ENCODE data around the gene TIMM17A.
"Not testable (repeated sequence)": the region's sequence is repeated elsewhere in the genome, so short reads cannot be mapped to it uniquely, and the experiment has no call there.

TIMM17A gene

DNA sequence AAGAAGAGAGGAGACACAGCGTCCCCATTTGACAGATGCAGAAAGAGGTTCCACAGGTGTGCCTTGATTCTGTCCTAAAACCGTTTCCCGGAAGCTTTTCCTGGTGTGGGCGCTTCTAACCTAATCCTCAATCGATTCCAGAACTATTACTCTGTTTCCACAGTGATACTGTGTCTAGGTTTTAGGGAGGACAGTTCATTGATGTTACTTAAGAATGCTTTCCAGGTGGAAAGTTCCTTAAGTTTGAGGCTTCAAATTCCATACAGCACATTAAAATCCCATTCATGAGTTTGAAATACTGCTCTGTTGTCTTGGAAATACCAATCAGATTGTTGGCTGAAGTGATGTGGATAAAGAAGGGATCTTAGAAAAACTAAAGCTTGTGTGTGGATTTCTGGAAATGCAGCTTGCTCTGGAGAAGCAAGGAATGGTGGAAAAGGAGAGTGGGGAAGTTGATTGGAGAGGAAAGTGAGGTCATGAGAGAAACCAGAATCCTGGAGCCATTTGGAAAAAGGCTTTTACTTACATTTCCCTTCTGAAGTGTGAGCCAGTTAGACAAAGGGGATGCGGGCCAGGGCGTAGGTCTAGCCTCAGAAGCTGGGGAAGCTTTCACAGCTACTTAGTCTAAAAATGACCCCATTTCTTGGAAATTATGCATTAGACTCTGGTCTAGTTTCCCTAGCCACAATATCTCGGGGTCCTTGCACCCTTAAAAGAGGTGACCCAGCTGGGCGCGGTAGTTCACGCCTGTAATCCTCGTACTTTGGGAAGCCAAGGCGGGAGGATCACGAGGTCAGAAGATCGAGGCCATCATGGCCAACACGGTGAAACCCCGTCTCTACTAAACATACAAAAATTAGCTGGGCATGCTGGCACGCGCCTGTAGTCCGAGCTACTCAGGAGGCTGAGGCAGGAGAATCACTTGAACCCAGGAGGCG is 61.8 kb downstream of the TIMM17A start:
- DNase-seq, result no peak

DNA sequence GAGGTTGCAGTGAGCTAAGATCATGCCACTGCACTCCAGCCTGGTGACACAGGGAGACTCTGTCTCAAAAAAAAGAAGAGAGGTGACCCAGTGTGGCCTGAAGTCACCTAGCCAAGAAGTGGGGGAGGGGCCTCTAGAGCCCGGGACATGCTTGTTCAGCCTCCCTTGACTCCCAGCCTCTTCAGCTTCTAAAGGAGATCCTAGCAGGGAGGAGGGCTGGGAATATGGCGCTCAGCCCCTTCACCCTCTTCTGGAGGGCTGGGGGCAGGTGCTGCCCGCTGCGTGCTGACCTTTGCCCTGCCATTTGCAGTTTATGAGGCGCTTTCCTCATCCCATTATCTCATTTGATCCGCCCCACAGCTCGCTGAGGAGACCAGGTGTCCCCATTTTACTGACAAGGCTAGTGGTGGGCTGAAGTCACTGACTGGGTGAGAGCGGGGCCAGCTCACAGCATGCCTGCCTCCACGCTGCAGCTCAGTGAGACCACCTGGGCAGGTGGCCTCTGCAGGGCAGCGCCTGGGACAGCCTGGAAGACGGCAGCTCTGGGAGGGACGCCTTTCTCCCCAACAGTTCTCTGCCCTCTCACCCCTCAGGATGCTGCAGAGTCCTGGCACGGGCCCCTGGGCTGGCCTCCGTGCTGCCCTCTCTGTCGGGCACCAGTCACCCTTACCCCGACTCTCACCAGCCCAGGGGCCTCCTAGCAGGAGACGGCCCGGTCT is 62.6 kb downstream of the TIMM17A start:
- no peak for DNase-seq

DNA sequence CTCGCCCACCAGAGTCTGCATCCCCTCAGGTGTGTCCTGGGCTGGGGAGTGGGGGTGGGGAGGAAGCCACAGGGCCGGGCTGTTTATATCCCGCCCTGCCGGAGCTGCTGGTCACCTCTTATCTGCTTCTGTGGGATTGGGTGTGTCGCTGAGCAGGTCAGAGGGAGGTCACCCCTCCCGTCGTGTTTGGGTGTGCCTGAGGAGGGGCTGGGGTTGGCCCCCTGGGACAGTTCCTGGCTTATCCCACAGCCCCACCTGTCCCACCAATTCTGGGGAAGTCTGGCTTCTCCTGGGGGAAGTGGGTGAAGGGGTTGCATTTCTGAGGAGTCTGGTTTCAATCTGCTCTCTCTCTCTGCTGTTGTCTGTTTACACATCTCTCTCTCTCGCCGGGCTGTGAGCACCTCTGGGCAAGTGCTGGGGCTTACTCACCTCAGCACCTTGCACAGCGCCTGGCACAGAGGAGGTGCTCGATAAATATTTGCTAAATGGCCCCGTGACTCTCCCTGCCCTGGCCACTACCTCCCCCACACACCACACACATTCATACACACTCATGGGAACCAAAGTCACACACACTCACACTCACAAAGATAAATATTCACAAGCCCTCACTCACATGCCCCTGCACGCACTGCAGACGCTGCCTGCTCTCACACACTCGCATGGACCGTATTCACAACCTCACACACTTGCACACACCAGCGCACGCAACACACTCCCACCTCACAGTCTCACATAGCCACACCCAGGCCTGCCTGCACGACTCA is 63.3 kb downstream of the TIMM17A start:
- no peak for DNase-seq

DNA sequence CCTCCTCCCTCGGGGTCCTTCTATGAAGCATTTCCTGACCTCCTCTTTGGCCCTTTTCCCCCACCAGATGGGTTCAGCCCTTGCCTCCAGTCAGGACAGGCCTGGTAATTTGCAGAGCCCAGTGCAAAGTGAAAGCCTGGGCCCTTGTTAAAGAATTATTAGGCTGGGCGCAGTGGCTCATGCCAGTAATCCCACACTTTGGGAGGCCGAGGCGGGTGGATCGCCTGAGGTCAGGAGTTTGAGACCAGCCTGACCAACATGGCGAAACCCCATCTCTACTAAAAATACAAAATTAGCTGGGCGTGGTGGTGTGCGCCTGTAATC is 63.9 kb downstream of the TIMM17A start:
- not testable (repeated sequence) for DNase-seq
